HCT116 (cell line): ENCODE measurements around the gene CCDC177. TPM values are rescaled to one million over a fixed set of nuclear protein-coding genes. Genes with fewer than 3 reads are reported as not detected.

Experiments
- ATAC-seq: fragments of 200-7000 bp; cut with Tn5 transposase; 2 replicates; pipeline ENCODE4 v1.9.1; 2020; ENCODE audit warnings: mild to moderate bottlenecking, moderate library complexity
- BruUV-seq: library from RNA; stranded (reverse); fragments of 400-500 nt; replicated peaks from 2 replicates; lab custom pipeline; 2021; lab: Mats Ljungman, UMichigan
- CTCF ChIA-PET: fragments of 300-600 bp; sonication (Branson Sonifier 250); formaldehyde crosslinking; loops from one replicate; lab custom pipeline; 2021; ENCODE audit warnings: antibody characterized with exemption; lab: Charles Lee
- POLR2A ChIA-PET: fragments of 300-600, 350-600 bp; sonication (Branson Sonifier 250); formaldehyde crosslinking; loops from one replicate; lab custom pipeline; 2021; ENCODE audit warnings: antibody characterized with exemption; lab: Charles Lee
- RAD21 ChIA-PET, 2 experiments: fragments of 300-600 bp; sonication (Branson Sonifier 250); formaldehyde crosslinking; loops; one replicate each; lab custom pipeline; 2023; ENCODE audit warnings: low total read pairs in 2 of 2; ENCODE audit not compliant: uncharacterized antibody in 2 of 2, unreplicated experiment in 2 of 2, low non-redundant PET in 1 of 2; lab: Charles Lee
- DNase-seq: peaks from one replicate; pipeline ENCODE4 v3.0.0-alpha.2; 2010; ENCODE audit warnings: low read depth, low spot score
- H2AFZ ChIP-seq: fragments of 200-600 bp; shearing (Covaris generic), sonication (generic); 2 replicates; pipeline ENCODE4 v1.6.1; 2017; ENCODE audit warnings: low read depth, mixed run types, mixed read lengths, antibody characterized with exemption, low read length; ENCODE audit not compliant: poor library complexity, severe bottlenecking
- H3K27ac ChIP-seq: 2 replicates; pipeline ENCODE4 v1.5.1; 2012; ENCODE audit warnings: low read depth, low read length
- H3K27me3 ChIP-seq: fragments of 200-600 bp; sonication (generic); 2 replicates; pipeline ENCODE4 v1.6.1; 2016; ENCODE audit warnings: mixed run types, low read length, mixed read lengths; ENCODE audit not compliant: insufficient read depth
- H3K36me3 ChIP-seq, 2 experiments: fragments of 200-500 bp in 1 of 2; fragments of 200-600 bp in 1 of 2; sonication (Bioruptor generic) in 1 of 2; sonication (generic) in 1 of 2; 2 replicates each; pipeline versions ENCODE4 v1.5.1 to v1.6.1; 2014 to 2016; ENCODE audit warnings: low read length in 2 of 2, inconsistent platforms in 1 of 2, mixed read lengths in 1 of 2, mixed run types in 1 of 2; ENCODE audit not compliant: insufficient read depth in 2 of 2, control insufficient read depth in 1 of 2
- H3K4me1 ChIP-seq, 2 experiments: fragments of 200-600 bp in 1 of 2; sonication (generic) in 1 of 2; 2 replicates each; pipeline versions ENCODE4 v1.5.1 to v1.6.1; 2012 to 2017; ENCODE audit warnings: low read length in 2 of 2, inconsistent platforms in 1 of 2, mild to moderate bottlenecking in 1 of 2, mixed read lengths in 1 of 2, mixed run types in 1 of 2, moderate library complexity in 1 of 2; ENCODE audit not compliant: insufficient read depth in 2 of 2, control insufficient read depth in 1 of 2
- H3K4me2 ChIP-seq: fragments of 200-600 bp; sonication (generic); 2 replicates; pipeline ENCODE4 v1.6.1; 2017; ENCODE audit warnings: mixed run types, low read length, mixed read lengths
- H3K4me3 ChIP-seq, 2 experiments: fragments of 200-600 bp in 1 of 2; sonication (generic) in 1 of 2; replicated peaks in 1 of 2; 2 replicates each; pipeline ENCODE4 v1.5.1; 2011 to 2016; ENCODE audit warnings: low read length in 2 of 2, control low read depth in 1 of 2, low read depth in 1 of 2, mild to moderate bottlenecking in 1 of 2, mixed read lengths in 1 of 2, mixed run types in 1 of 2
- H3K79me2 ChIP-seq: fragments of 200-600 bp; sonication (generic); 2 replicates; pipeline ENCODE4 v1.6.1; 2017; ENCODE audit warnings: mild to moderate bottlenecking, mixed run types, low read length, moderate library complexity, mixed read lengths; ENCODE audit not compliant: insufficient read depth
- H3K9ac ChIP-seq: fragments of 200-600 bp; sonication (generic); 2 replicates; pipeline ENCODE4 v1.6.1; 2016; ENCODE audit warnings: low read length, mixed read lengths
- H3K9me2 ChIP-seq: fragments of 200-600 bp; sonication (generic), shearing (Covaris generic); 2 replicates; pipeline ENCODE4 v1.6.1; 2017; ENCODE audit warnings: mixed run types, mild to moderate bottlenecking, moderate library complexity; ENCODE audit not compliant: insufficient read depth
- H3K9me3 ChIP-seq, 2 experiments: fragments of 200-500 bp in 1 of 2; fragments of 200-600 bp in 1 of 2; sonication (Bioruptor generic) in 1 of 2; sonication (generic) in 1 of 2; 2 replicates each; pipeline ENCODE4 v1.6.1; 2014 to 2017; ENCODE audit warnings: low read length in 2 of 2, mixed read lengths in 2 of 2, inconsistent platforms in 1 of 2, low read depth in 1 of 2, mild to moderate bottlenecking in 1 of 2, mixed run types in 1 of 2, moderate library complexity in 1 of 2; ENCODE audit not compliant: control insufficient read depth in 1 of 2, insufficient read depth in 1 of 2
- H4K20me1 ChIP-seq: fragments of 200-600 bp; sonication (generic), shearing (Covaris generic); 2 replicates; pipeline ENCODE4 v1.6.1; 2017; ENCODE audit warnings: mixed run types, mild to moderate bottlenecking, moderate library complexity; ENCODE audit not compliant: insufficient read depth
- CEBPB ChIP-seq: IDR thresholded peaks from 2 replicates; pipeline ENCODE4 v1.6.1; 2012; ENCODE audit warnings: low read depth
- ELF1 ChIP-seq: IDR thresholded peaks from 2 replicates; pipeline ENCODE4 v1.6.1; 2012; ENCODE audit warnings: low read depth, borderline replicate concordance
- EZH2 ChIP-seq: fragments of 200-600 bp; sonication (generic); IDR thresholded peaks from 2 replicates; pipeline ENCODE4 v1.6.1; 2017; ENCODE audit warnings: antibody characterized with exemption, mixed run types
- FOSL1 ChIP-seq: IDR thresholded peaks from 2 replicates; pipeline ENCODE4 v1.6.1; 2012; ENCODE audit warnings: low read depth
- JUND ChIP-seq: IDR thresholded peaks from 2 replicates; pipeline ENCODE4 v1.6.1; 2012
- POLR2AphosphoS5 ChIP-seq: IDR thresholded peaks from 2 replicates; pipeline ENCODE4 v1.6.1; 2011; ENCODE audit warnings: mild to moderate bottlenecking, low read depth, low read length, moderate library complexity
- RAD21 ChIP-seq: IDR thresholded peaks from 2 replicates; pipeline ENCODE4 v1.6.1; 2012; ENCODE audit warnings: low read depth, mild to moderate bottlenecking
- SP1 ChIP-seq: IDR thresholded peaks from 2 replicates; pipeline ENCODE4 v1.6.1; 2012; ENCODE audit warnings: low read depth
- SRF ChIP-seq: IDR thresholded peaks from 2 replicates; pipeline ENCODE4 v1.6.1; 2012; ENCODE audit warnings: low read depth
- TCF7L2 ChIP-seq: IDR thresholded peaks from 2 replicates; pipeline ENCODE4 v1.7.0; 2011; ENCODE audit warnings: borderline replicate concordance, inconsistent platforms; ENCODE audit not compliant: insufficient read depth, insufficient read length; ENCODE audit errors: extremely low read depth
- YY1 ChIP-seq: IDR thresholded peaks from 2 replicates; pipeline ENCODE4 v1.6.1; 2011; ENCODE audit warnings: low read length, low read depth, moderate library complexity, mild to moderate bottlenecking; ENCODE audit not compliant: insufficient replicate concordance; ENCODE audit errors: extremely low read depth
- ZFX ChIP-seq: fragments of 450-650 bp; IDR thresholded peaks from 2 replicates; pipeline ENCODE4 v1.6.1; 2017
- ZNF274 ChIP-seq: fragments of 200-500 bp; sonication (Bioruptor generic); IDR thresholded peaks from 2 replicates; pipeline ENCODE4 v1.6.1; 2014; ENCODE audit warnings: mild to moderate bottlenecking, low read depth, low read length, inconsistent platforms
- intact Hi-C: fragments of 100-400 bp; cut with micrococcal nuclease; formaldehyde crosslinking; loops from 2 replicates; pipeline ENCODE4 v1.10.0; 2022
- total RNA-seq: library from RNA; stranded (reverse); gene quantifications from one replicate; pipeline ENCODE4 v1.2.1, GENCODE V29; 2021; ENCODE audit not compliant: unreplicated experiment
- TF ChIP-seq, protein P1 (sequence below): IDR thresholded peaks from 2 replicates; pipeline ENCODE4 v1.6.1; 2012
- TF ChIP-seq, protein P2 (sequence below): IDR thresholded peaks from 2 replicates; pipeline ENCODE4 v1.6.1; 2012; ENCODE audit warnings: low read depth

CCDC177 gene
- total RNA-seq, 1 experiment from 2014 or later: not detected

DNA sequence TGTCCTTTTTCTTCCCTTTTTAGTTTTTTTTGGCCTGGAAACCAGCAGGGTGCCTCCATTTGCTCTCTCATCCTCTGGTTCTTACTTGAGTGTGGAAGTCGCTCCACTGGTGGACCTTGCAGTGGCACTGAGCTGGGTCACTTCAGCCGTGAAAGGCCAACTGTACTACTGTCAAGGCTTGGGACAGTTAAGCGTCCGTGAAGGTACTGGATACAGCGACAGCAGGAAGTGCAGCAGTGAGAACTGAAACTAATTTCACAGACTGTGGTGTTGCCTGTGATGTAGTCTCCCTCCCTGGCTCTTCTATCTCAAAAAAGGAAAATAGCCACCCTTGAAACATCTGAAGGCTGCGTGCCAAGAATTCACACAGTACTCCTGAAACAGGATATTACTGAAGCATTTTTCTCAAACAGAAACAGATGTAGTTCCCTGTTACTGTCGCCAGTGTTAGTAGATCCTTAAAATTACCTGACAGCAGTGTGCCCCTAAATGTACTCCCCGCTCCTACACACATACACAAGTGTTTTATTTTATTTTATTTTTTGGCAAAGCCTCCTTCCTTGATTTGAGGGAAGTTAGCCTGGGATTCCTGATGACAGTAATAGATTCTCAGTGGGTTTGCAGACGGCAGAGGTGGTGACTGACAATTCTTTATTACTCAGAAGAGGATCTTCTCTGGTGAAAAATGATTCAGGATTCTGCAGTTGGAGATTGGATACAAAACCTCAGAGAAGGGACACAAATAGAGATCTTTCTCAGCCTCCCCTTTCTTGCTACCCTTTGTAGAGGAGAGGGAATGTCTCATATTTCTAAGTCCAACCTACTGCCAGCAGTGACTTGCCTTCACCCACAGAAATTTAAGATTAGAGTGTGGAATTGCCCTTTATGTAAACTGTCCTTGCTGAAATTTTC lies 41.1 kb upstream of the CCDC177 start:
- CTCF ChIA-PET: no interaction called here

DNA sequence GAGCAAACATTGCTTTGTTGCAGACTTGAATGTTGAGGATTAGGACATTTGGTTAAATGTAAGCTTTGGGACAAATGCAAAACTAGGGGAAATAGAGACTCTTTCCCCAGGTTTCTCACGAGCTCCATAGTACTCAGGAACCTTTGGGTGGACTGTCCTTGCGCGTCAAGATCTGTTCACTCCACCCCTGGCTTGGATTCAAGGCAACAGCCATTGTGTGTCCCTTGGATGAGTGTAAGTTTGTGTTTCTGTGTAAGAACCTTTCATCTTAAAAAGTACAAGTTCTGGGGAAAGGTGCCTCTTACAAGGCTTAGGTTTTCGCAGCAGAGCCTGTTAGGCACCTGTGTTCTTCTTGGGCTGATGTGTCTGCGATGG lies 40.4 kb upstream of the CCDC177 start:
- CTCF ChIA-PET: no interaction called here
- H3K4me3 ChIP-seq: no peak overlapping the region
- H4K20me1 ChIP-seq: no peaks in the 10 kb centered on the region
- no peak overlapping the region for H2AFZ ChIP-seq
- ATAC-seq (no peak), DNase-seq (no peak)
- H3K9me3 ChIP-seq: no peaks in the 10 kb centered on the region
- intact Hi-C loops: no loop called here
- no peak for TF ChIP-seq RAD21
- TF ChIP-seq CEBPB: no peak
- no peak for TF ChIP-seq FOSL1
- no peak for TF ChIP-seq EZH2
- TF ChIP-seq ELF1: no peak
- TF ChIP-seq POLR2AphosphoS5: no peak
- TF ChIP-seq SP1: no peak
- TF ChIP-seq, protein P1, sequence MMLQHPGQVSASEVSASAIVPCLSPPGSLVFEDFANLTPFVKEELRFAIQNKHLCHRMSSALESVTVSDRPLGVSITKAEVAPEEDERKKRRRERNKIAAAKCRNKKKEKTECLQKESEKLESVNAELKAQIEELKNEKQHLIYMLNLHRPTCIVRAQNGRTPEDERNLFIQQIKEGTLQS: no peak
- TF ChIP-seq, protein P2, sequence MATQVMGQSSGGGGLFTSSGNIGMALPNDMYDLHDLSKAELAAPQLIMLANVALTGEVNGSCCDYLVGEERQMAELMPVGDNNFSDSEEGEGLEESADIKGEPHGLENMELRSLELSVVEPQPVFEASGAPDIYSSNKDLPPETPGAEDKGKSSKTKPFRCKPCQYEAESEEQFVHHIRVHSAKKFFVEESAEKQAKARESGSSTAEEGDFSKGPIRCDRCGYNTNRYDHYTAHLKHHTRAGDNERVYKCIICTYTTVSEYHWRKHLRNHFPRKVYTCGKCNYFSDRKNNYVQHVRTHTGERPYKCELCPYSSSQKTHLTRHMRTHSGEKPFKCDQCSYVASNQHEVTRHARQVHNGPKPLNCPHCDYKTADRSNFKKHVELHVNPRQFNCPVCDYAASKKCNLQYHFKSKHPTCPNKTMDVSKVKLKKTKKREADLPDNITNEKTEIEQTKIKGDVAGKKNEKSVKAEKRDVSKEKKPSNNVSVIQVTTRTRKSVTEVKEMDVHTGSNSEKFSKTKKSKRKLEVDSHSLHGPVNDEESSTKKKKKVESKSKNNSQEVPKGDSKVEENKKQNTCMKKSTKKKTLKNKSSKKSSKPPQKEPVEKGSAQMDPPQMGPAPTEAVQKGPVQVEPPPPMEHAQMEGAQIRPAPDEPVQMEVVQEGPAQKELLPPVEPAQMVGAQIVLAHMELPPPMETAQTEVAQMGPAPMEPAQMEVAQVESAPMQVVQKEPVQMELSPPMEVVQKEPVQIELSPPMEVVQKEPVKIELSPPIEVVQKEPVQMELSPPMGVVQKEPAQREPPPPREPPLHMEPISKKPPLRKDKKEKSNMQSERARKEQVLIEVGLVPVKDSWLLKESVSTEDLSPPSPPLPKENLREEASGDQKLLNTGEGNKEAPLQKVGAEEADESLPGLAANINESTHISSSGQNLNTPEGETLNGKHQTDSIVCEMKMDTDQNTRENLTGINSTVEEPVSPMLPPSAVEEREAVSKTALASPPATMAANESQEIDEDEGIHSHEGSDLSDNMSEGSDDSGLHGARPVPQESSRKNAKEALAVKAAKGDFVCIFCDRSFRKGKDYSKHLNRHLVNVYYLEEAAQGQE: no peak
- H3K27ac ChIP-seq: no peak overlapping the region
- POLR2A ChIA-PET: no interaction called here
- H3K4me2 ChIP-seq: no peak overlapping the region
- no TSS peak for BruUV-seq
- no peaks in the 10 kb centered on the region; the same call in 1 of the 2 replicates for H3K79me2 ChIP-seq
- H3K9ac ChIP-seq: no peak overlapping the region
- no peaks in the 10 kb centered on the region for H3K27me3 ChIP-seq
- H3K9me2 ChIP-seq: no peaks in the 10 kb centered on the region
- H3K36me3 ChIP-seq: no peaks in the 10 kb centered on the region
- RAD21 ChIA-PET: no interaction called here
- peaks cover 8 to 20% of the 10 kb centered on the region in 2 experiments for H3K4me1 ChIP-seq

More for the DNA sequence above, 41.1 kb upstream of the CCDC177 start:
- Histone ChIP-seq H3K79me2 (no peaks in the 10 kb centered on the region; the same call in 1 of the 2 replicates), H4K20me1 (no peaks in the 10 kb centered on the region), H2AFZ (no peak overlapping the region), H3K9me3 (no peaks in the 10 kb centered on the region), H3K27me3 (no peaks in the 10 kb centered on the region), H3K27ac (no peak overlapping the region), H3K4me3 (no peak overlapping the region), H3K9me2 (no peaks in the 10 kb centered on the region), H3K4me1 (peaks cover 2 to 14% of the 10 kb centered on the region in 2 experiments; a peak in 3 of 4 replicates), H3K9ac (no peak overlapping the region), H3K36me3 (no peaks in the 10 kb centered on the region), H3K4me2 (no peak overlapping the region)
- ChIA-PET RAD21 (no interaction called here), POLR2A (no interaction called here)
- intact Hi-C loops: no loop called here
- ATAC-seq (no peak), DNase-seq (no peak)
- BruUV-seq: no TSS peak
- TF ChIP-seq ZFX (no peak), RAD21 (no peak), POLR2AphosphoS5 (no peak), JUND (no peak), ZNF274 (no peak), SRF (no peak), YY1 (no peak), TCF7L2 (no peak), CEBPB (no peak), EZH2 (no peak)
- TF ChIP-seq, protein P1: no peak
- TF ChIP-seq, all 23 proteins: peak for 0
